Skeletal muscle tissue (tissue), 4 donors: ENCODE measurements around the gene RWDD2A. TPM values are rescaled to one million over a fixed set of nuclear protein-coding genes. Genes with fewer than 3 reads are reported as not detected.

ENCODE experiments used
- H3K27ac ChIP-seq: one replicate; pipeline ENCODE4 v1.7.0; 2013; ENCODE audit warnings: mild to moderate bottlenecking, low read depth, low read length, inconsistent platforms
- H3K27me3 ChIP-seq, 3 donors: one replicate each; pipeline ENCODE4 v1.7.0; 2013; ENCODE audit warnings: low read length in 3 of 3; ENCODE audit not compliant: control insufficient read depth in 3 of 3, insufficient read depth in 3 of 3
- H3K36me3 ChIP-seq, 3 donors: one replicate each; pipeline ENCODE4 v1.7.0; 2013; ENCODE audit warnings: low read length in 3 of 3; ENCODE audit not compliant: control insufficient read depth in 3 of 3, insufficient read depth in 3 of 3
- H3K4me1 ChIP-seq, 3 donors: one replicate each; pipeline ENCODE4 v1.7.0; 2013; ENCODE audit warnings: low read length in 3 of 3, mild to moderate bottlenecking in 3 of 3; ENCODE audit not compliant: control insufficient read depth in 3 of 3, insufficient read depth in 3 of 3
- H3K4me3 ChIP-seq, 3 donors: one replicate each; pipeline ENCODE4 v1.7.0; 2013; ENCODE audit warnings: low read length in 3 of 3
- H3K9ac ChIP-seq, 3 donors: one replicate each; pipeline ENCODE4 v1.7.0; 2013; ENCODE audit warnings: low read length in 3 of 3, mild to moderate bottlenecking in 3 of 3, moderate library complexity in 2 of 3, low read depth in 1 of 3
- H3K9me3 ChIP-seq, 3 donors: one replicate each; pipeline ENCODE4 v1.7.0; 2013; ENCODE audit warnings: low read length in 3 of 3; ENCODE audit not compliant: control insufficient read depth in 3 of 3
- total RNA-seq: library from RNA; depleted of rRNA; stranded (reverse); fragments of >200 nt; gene quantifications from one replicate; pipeline ENCODE4 v1.2.3, GENCODE V29; 2014
- donor health status: Osteomylitis.

RWDD2A gene
- total RNA-seq = 2.6 TPM

GRCh38 chr6:83192871-83193746, at the start of gene RWDD2A, which contains the start of gene PGM3:
Gene RWDD2A (plus strand): TSS chr6:83193357. CDS start chr6:83194452, 1,095 bp downstream.
Gene PGM3 (minus strand): TSS chr6:83193265. CDS start chr6:83191012, 2,253 bp downstream.
- Histone ChIP-seq H3K4me3 (peak within 1 kb of the TSS; percentile 94 to 99 (median 94)), H3K4me1 (peaks cover 4 to 15% (median 10%) of the 10 kb centered on the region in 3 donors), H3K9ac (peak within 1 kb of the TSS; percentile 86 to 92 (median 86)), H3K27me3 (no peaks in the 10 kb centered on the region), H3K36me3 (peaks cover 0 to 21% (median 10%) of the 10 kb centered on the region in 3 donors), H3K9me3 (no peaks in the 10 kb centered on the region), H3K27ac (peak within 1 kb of the TSS; percentile 61)

- H3K4me3 ChIP-seq = no peak overlapping the region
- H3K4me1 ChIP-seq = no peaks in the 10 kb centered on the region
- peaks cover 7 to 28% (median 27%) of the 10 kb centered on the region in 3 donors for H3K36me3 ChIP-seq
- H3K27ac ChIP-seq = no peak overlapping the region
- H3K27me3 ChIP-seq = no peaks in the 10 kb centered on the region
- no peak overlapping the region for H3K9ac ChIP-seq
- no peaks in the 10 kb centered on the region for H3K9me3 ChIP-seq
These were observed 42.0 kb upstream of the RWDD2A start for GRCh38 chr6:83151114-83151513.

- Histone ChIP-seq H3K9me3 (no peaks in the 10 kb centered on the region), H3K36me3 (peaks cover 10 to 34% (median 32%) of the 10 kb centered on the region in 3 donors), H3K4me1 (no peaks in the 10 kb centered on the region), H3K4me3 (no peak overlapping the region), H3K9ac (no peak overlapping the region), H3K27ac (no peak overlapping the region), H3K27me3 (no peaks in the 10 kb centered on the region)
These were observed 40.2 kb upstream of the RWDD2A start for GRCh38 chr6:83152913-83153312.

DNA sequence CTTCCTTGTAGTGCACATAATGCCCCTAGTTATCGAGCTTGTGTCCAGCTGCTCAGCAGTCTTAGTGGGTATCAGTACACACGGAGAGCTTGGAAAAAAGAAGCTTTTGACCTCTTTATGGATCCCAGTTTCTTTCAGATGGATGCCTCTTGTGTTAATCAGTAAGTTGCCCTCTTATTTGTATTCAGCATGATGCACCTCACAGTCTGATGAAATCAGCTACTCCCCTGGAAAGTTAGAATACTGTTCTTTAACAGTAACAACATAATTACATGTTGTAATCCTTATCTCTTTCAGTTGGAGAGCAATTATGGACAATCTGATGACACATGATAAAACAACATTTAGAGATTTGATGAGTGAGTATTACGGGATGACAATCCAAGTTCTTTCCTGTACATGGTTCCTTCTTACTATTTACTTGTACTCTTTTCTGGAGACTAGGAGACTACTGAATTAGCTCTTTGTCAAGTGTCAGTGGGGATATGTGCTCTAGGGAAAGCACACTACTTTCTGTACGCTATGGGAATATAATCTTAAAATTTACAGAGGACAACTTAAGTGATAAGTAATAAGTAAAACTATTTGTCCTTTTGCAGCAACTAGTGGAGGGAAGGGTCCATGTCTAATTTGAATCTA, 39.2 kb upstream of the RWDD2A start:
- Histone ChIP-seq H3K9ac (no peak overlapping the region), H3K36me3 (peaks cover 10 to 37% (median 34%) of the 10 kb centered on the region in 3 donors), H3K9me3 (no peaks in the 10 kb centered on the region), H3K4me1 (no peaks in the 10 kb centered on the region), H3K27ac (no peak overlapping the region), H3K27me3 (no peaks in the 10 kb centered on the region), H3K4me3 (no peak overlapping the region)

DNA sequence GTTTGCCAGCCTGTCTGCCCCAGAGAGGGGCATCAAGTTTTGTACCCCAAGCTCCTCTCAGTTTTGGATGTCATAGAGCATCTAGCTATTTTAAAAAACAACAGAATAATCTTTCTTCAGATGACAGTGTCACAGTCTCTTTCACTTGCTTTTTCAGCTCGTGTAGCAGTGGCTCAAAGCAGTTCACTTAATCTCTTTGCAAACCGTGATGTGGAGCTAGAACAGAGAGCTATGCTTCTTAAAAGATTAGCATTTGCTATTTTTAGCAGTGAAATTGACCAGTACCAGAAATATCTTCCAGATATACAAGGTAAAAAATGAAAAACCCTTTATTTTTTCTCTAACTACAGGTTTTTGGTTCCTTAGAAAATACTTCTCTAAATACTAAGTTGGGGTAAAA, 37.4 kb upstream of the RWDD2A start:
- no peaks in the 10 kb centered on the region for H3K27me3 ChIP-seq
- no peak overlapping the region for H3K4me3 ChIP-seq
- no peak overlapping the region for H3K9ac ChIP-seq
- H3K4me1 ChIP-seq = no peaks in the 10 kb centered on the region
- no peaks in the 10 kb centered on the region for H3K9me3 ChIP-seq
- H3K27ac ChIP-seq = no peak overlapping the region
- H3K36me3 ChIP-seq = peaks cover 16 to 47% (median 35%) of the 10 kb centered on the region in 3 donors

DNA sequence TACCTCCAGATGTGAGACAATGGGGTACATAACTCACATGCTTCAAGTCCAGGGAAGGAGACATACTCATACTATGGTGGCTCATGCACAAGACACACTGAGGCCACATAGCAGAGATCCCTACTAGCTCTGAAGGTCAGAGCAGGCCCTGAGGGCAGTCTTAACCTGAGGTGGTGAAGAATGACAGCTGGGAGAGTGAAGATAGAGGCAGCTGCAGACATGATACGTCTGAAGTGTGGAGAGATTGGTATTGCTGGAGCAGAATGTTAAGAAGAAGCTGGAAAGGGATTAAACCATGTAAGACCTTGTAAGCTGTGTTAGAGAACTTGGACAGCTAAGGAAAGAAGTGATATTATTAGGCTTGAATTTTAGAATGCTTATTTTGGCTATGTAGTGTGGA, 33.0 kb upstream of the RWDD2A start:
- H3K4me1 ChIP-seq = no peaks in the 10 kb centered on the region
- H3K36me3 ChIP-seq = peaks cover 12 to 46% (median 42%) of the 10 kb centered on the region in 3 donors
- H3K27me3 ChIP-seq = no peaks in the 10 kb centered on the region
- no peak overlapping the region for H3K4me3 ChIP-seq
- no peak overlapping the region for H3K9ac ChIP-seq
- no peaks in the 10 kb centered on the region for H3K9me3 ChIP-seq
- no peak overlapping the region for H3K27ac ChIP-seq

GRCh38 chr6:83167726-83168278, 25.4 kb upstream of the RWDD2A start:
- no peaks in the 10 kb centered on the region for H3K4me1 ChIP-seq
- H3K9ac ChIP-seq = no peak overlapping the region
- H3K27ac ChIP-seq = no peak overlapping the region
- no peak overlapping the region for H3K4me3 ChIP-seq
- H3K27me3 ChIP-seq = no peaks in the 10 kb centered on the region
- no peaks in the 10 kb centered on the region for H3K9me3 ChIP-seq
- H3K36me3 ChIP-seq = peaks cover 25 to 78% (median 54%) of the 10 kb centered on the region in 3 donors

DNA sequence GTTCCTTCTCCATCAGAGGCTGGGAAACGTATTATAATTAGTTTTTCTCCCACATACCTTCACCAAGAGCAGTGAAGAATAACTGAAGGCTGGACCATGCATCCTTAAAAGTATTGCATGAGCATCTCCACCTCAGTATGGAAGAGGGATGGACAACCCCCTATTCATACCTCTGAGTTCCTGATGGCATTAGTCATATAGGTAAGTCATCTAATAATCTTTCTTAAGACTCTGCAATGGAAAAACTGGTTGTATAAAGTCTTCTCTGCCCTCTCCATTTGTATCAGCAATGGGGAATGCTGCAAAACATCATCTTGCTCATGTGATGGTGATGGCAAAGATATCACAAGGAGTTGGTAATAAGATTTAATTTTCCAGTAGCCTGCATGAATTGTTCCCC, 24.6 kb upstream of the RWDD2A start:
- Histone ChIP-seq H3K4me1 (no peaks in the 10 kb centered on the region), H3K27me3 (no peaks in the 10 kb centered on the region), H3K27ac (no peak overlapping the region), H3K4me3 (no peak overlapping the region), H3K9me3 (no peaks in the 10 kb centered on the region), H3K36me3 (peaks cover 29 to 81% (median 54%) of the 10 kb centered on the region in 3 donors), H3K9ac (no peak overlapping the region)

GRCh38 chr6:83169106-83169505, 24.1 kb upstream of the RWDD2A start:
- Histone ChIP-seq H3K27me3 (no peaks in the 10 kb centered on the region), H3K9ac (no peak overlapping the region), H3K9me3 (no peaks in the 10 kb centered on the region), H3K27ac (no peak overlapping the region), H3K36me3 (peaks cover 29 to 82% (median 51%) of the 10 kb centered on the region in 3 donors), H3K4me1 (no peaks in the 10 kb centered on the region), H3K4me3 (no peak overlapping the region)

- Histone ChIP-seq H3K27ac (no peak overlapping the region), H3K4me1 (no peaks in the 10 kb centered on the region), H3K36me3 (peaks cover 29 to 81% (median 51%) of the 10 kb centered on the region in 3 donors), H3K9ac (no peak overlapping the region), H3K27me3 (no peaks in the 10 kb centered on the region), H3K4me3 (no peak overlapping the region), H3K9me3 (no peaks in the 10 kb centered on the region)
These were observed 23.6 kb upstream of the RWDD2A start for GRCh38 chr6:83169511-83169910.
